Chondrocyte (in vitro differentiated cells): ENCODE measurements around the gene TREML4. TPM values are rescaled to one million over a fixed set of nuclear protein-coding genes. Genes with fewer than 3 reads are reported as not detected.

ENCODE experiments used
- DNase-seq: peaks from one replicate; pipeline ENCODE4 v3.0.0; 2021; ENCODE audit warnings: mixed read lengths, low spot score
- H3K27ac Mint-ChIP-seq: one replicate; pipeline ENCODE4 v1.8.0; 2021; ENCODE audit warnings: mild to moderate bottlenecking, moderate library complexity, mixed read lengths; ENCODE audit not compliant: unreplicated experiment
- H3K27me3 Mint-ChIP-seq: 2 replicates; pipeline ENCODE4 v1.8.0; 2021; ENCODE audit warnings: low read depth, mixed read lengths
- H3K36me3 Mint-ChIP-seq: 2 replicates; pipeline ENCODE4 v1.8.0; 2021; ENCODE audit warnings: low read depth, mixed read lengths
- H3K4me1 Mint-ChIP-seq: 2 replicates; pipeline ENCODE4 v1.8.0; 2021; ENCODE audit warnings: low read depth, mild to moderate bottlenecking, mixed read lengths
- H3K4me3 Mint-ChIP-seq: one replicate; pipeline ENCODE4 v1.8.0; 2021; ENCODE audit warnings: mild to moderate bottlenecking, moderate library complexity, mixed read lengths; ENCODE audit not compliant: unreplicated experiment
- H3K9me3 Mint-ChIP-seq: 2 replicates; pipeline ENCODE4 v1.8.0; 2021; ENCODE audit warnings: low read depth, mixed read lengths
- CTCF ChIP-seq: fragments of 200-600 bp; sonication (generic); IDR thresholded peaks from 2 replicates; pipeline ENCODE4 v1.5.0; 2021; ENCODE audit warnings: antibody characterized with exemption, mild to moderate bottlenecking, moderate library complexity
- total RNA-seq: library from RNA; stranded (reverse); gene quantifications from 3 replicates; pipeline ENCODE4 v1.2.1, GENCODE V29; 2021

TREML4 gene
- total RNA-seq, 1 donor from 2014 or later = not detected

DNA sequence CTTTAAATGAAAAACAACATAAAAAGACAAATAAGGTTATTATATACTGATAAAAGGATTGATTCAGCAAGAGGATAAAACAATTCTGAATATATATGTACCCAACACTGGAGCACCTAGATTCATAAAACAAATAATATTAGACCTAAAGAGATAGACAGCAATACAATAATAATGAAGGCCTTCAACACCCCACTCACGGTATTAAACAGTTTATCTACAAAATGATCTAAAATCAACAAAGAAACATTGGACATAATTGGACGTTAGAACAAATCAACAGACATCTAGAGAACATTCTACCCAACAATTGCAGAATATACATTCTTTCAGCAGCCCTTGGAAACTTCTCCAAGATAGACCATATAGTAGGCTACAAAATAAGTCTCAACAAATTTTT is 34.3 kb downstream of the TREML4 start:
- Mint-ChIP-seq H3K4me1 (peaks cover 16% of the 10 kb centered on the region), H3K4me3 (no peak overlapping the region), H3K27me3 (peaks cover 6% of the 10 kb centered on the region), H3K36me3 (peaks cover 4% of the 10 kb centered on the region), H3K9me3 (peaks cover 25% of the 10 kb centered on the region), H3K27ac (no peak overlapping the region)
- TF ChIP-seq CTCF = no peak
- no peak for DNase-seq

GRCh38 chr6:41263267-41263666 is 35.1 kb downstream of the TREML4 start:
- no peak for DNase-seq
- no peak overlapping the region for H3K27ac Mint-ChIP-seq
- H3K4me1 Mint-ChIP-seq = peaks cover 8% of the 10 kb centered on the region
- peaks cover 4% of the 10 kb centered on the region for H3K36me3 Mint-ChIP-seq
- TF ChIP-seq CTCF = no peak
- no peak overlapping the region for H3K4me3 Mint-ChIP-seq
- peaks cover 25% of the 10 kb centered on the region for H3K9me3 Mint-ChIP-seq
- H3K27me3 Mint-ChIP-seq = peaks cover 6% of the 10 kb centered on the region

DNA sequence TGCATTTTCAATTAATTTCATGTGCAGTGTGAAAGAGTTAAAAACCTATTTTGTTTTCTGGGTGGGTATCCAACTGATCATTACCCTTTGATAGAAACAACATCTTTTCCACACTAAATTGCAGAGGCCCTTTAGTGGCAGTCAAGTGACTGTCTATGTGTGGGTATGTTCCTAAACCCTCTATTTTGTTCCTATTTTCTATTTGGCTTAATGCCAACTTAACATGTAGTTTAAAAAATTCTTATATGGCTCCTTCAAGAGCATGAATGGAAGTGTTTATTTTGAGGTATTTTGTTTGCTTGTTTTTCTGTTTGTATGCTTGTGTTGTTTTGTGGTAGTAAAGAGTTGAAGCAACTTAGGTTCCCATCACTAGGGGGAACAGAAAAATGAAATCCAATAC is 38.4 kb downstream of the TREML4 start:
- no peak overlapping the region for H3K4me3 Mint-ChIP-seq
- no peak overlapping the region for H3K27ac Mint-ChIP-seq
- H3K27me3 Mint-ChIP-seq = peaks cover 9% of the 10 kb centered on the region
- no peak for TF ChIP-seq CTCF
- H3K4me1 Mint-ChIP-seq = no peaks in the 10 kb centered on the region
- peaks cover 4% of the 10 kb centered on the region for H3K36me3 Mint-ChIP-seq
- peaks cover 25% of the 10 kb centered on the region for H3K9me3 Mint-ChIP-seq
- DNase-seq = no peak

DNA sequence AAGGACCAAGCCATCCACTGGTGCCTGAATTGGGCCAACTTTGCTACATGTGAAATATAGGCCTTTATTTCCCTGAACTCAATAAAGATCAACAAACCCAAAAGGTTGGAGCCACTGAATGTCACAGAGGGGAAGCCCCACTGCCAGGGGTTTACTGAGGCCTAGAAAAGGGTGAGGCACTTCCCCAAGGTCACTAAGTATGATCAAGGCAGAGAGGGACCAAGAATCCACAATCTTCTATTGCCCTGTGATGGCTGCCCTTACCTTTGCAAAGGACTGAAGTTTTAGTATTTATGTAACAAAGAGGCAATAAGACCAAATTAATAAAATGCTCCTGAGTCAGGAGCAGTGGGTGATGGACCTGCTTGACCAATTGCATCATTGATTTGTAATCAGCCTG is 40.3 kb downstream of the TREML4 start:
- no peak for TF ChIP-seq CTCF
- no peak for DNase-seq
- H3K36me3 Mint-ChIP-seq = peaks cover 2% of the 10 kb centered on the region
- no peak overlapping the region for H3K4me3 Mint-ChIP-seq
- peaks cover 10% of the 10 kb centered on the region for H3K9me3 Mint-ChIP-seq
- no peaks in the 10 kb centered on the region for H3K4me1 Mint-ChIP-seq
- no peak overlapping the region for H3K27ac Mint-ChIP-seq
- H3K27me3 Mint-ChIP-seq = peaks cover 16% of the 10 kb centered on the region

- Mint-ChIP-seq H3K4me3 (no peak overlapping the region), H3K36me3 (peaks cover 2% of the 10 kb centered on the region), H3K27ac (no peak overlapping the region), H3K27me3 (peaks cover 19% of the 10 kb centered on the region), H3K9me3 (peaks cover 6% of the 10 kb centered on the region), H3K4me1 (no peaks in the 10 kb centered on the region)
- TF ChIP-seq CTCF = no peak
- DNase-seq = no peak
Measured at GRCh38 chr6:41269166-41269565, 41.0 kb downstream of the TREML4 start.
